HG03135 (cell line): ENCODE data around the gene PWP1.
A peak's percentile ranks its signal among the peaks of the same experiment; 100 is the strongest.

Source experiments
- ATAC-seq: cut with Tn5 transposase; IDR thresholded peaks from one replicate; pipeline ENCODE4 v1.9.1; 2021; ENCODE audit warnings: mild to moderate bottlenecking, moderate library complexity; ENCODE audit not compliant: unreplicated experiment

Gene PWP1

DNA sequence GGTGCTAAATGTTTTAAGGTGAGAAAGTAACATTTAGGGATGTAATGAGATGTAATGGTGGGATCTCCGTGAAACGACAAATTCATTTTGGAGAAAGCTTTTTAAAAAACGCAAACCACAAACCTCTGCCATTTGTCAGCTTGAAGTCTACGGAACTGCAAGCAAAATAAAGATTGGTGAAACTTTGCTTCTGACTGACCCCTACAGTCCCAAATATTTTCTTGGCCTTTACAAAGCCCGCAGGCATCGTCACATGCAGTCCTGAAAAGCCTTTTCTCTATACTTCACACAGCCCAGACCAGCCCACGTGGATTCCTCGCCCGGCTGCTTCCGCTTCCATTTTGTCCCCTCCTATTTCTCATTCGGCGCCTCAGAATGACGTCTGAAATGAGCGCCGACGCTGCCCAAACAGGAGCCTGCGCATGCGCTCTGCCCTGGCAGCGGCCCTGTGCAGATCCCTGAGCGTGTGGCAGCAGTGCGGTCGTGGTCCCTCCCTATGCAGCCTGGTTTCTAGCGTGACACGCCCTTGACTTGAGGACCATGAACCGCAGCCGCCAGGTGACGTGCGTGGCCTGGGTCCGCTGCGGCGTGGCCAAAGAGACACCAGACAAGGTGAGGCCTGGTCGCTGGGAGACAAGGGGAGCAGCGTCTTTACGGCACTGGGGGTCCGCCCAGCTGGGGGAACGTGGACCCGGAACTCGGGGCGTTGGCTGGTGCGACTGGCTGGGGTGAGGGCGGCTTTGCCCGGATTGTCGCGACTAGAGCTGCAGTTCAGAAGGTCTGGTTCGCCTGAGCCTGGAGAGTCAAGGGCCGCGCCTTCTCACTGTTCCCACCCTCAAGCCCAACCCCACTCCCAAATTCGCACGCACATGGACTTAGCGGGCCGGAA lies at the start of gene PWP1:
PWP1 (plus strand) TSS at position 440 of the 889 bp plus-strand sequence; CDS start at position 541, 101 bp downstream.
- peak; percentile 77 for ATAC-seq

DNA sequence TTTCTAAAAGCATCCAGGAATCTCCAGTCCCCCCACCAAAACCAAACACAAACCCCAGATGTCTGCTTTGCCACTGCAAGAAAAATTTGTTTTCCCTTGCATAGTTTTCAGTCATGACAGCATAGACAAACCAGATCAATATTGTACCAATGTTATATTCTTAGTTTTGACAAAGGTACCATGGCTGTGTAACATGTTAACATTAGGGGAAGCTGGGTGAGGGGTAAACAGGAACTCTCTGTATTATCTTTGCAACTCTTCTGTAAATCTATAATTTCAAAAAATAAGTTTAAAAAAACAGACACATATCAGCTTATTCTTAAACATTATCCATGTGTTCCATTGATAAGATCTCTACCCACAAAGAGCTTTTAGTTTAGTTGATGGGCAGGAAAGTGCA lies 44.4 kb upstream of the PWP1 start:
- no peak for ATAC-seq

DNA sequence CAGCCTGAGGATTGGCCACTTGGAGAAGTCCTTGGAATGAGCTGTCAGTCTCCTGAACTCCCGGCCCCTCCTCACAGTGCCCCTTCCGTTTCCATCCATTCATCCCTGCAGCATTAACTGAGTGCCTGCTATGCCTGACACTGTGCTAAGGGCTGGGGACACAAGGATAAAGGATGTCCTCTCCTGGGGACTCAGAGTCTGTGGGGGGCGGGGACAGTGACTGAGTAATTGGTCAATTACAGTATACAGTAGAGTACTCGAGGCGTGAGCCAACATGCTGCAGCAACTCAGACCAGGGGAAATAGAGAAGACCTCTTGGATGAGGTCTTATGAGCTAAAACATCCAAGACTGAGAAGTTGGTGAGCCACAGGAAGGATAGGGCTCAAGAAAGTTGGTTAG lies 43.4 kb upstream of the PWP1 start:
- no peak for ATAC-seq

DNA sequence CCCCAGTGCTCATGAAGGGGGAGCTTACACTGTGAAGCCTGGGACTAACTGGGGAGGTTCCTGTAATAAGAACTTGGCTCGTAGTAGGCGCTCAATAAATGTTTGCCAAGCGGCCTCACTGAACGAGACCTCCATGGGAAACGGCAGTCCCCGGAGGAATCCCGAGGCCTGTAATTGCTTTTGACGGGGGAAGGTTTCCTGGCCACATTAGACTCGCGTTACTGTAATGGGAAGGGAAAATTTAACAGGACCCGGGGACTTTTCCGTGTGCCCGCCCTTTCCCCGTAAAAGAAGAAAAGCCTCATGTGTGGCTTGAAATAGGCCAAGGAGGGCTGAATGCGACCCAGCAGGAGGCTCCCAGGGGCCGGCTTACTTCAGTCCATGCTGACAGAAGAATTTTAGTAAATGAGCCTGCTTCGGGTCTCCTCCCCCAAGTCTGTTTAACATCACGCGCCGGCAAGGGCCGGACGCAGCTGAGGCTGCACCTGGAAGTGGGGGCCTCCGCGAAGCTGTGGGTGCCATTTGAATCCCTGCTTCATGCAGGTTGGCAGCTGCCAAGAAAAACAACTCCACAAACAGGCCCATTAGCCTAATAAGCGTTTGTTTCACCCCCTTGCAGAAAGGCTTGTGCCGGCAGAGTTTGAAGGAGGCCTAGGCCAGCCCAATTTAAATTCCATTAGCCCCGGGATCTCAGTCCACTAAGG lies 39.8 kb upstream of the PWP1 start:
- ATAC-seq: no peak

DNA sequence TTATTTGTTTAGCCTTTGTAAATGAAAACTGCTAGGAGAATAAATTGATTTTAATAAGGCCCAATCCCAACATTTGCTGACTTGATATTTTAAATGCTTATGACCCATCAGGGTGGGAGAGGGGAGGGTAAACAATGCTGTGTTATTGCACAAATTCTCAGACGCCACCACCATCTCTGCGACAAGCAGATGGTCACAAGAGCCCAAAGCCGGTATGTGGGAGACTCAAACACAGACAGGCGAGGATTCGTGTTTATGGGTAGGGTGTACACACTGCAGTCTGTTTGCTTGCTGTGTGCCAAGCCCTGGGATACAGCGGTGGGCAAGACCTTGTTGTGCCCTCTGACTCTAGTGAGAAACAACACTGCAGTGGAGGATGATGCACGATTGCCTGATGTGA lies 39.2 kb upstream of the PWP1 start:
- no peak for ATAC-seq

DNA sequence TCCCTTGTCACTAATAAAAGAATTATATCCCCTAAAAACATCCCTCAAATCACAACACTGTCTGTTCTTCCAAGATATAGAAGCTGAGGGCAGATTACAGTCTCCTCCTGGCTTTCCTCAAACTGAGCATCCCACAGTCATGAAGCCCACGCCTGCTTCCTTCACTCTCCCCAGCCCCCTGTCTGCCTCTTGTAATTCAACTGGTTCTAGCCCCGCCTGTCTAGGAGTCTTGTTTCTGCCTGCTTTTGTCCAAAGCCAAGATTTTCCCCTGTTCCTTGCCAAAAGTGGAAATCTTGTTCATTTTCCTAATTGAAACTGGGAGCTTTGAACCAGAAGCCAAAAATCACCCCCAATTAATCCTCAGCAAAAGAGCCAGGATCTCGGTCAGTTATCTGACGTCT lies 35.9 kb upstream of the PWP1 start:
- no peak for ATAC-seq

DNA sequence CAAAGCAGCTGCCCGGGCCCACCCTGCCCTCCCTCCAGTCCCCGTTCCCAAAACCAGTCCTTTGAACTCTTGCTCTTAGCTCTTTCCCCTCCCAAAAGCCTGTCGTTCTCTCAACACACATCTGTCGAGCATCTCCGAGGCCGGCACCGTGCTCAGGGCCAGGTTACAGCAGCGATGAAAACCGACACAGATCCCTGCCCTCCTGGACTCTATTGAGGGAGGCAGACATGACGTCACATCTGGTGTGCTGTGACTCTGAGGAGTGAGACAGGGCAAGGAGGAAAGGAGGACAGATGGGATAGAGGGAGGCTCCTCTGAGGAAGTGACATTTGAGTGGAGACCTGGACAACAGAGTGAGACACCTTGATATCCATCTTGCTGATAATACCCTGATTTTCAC lies 34.6 kb upstream of the PWP1 start:
- ATAC-seq: no peak

DNA sequence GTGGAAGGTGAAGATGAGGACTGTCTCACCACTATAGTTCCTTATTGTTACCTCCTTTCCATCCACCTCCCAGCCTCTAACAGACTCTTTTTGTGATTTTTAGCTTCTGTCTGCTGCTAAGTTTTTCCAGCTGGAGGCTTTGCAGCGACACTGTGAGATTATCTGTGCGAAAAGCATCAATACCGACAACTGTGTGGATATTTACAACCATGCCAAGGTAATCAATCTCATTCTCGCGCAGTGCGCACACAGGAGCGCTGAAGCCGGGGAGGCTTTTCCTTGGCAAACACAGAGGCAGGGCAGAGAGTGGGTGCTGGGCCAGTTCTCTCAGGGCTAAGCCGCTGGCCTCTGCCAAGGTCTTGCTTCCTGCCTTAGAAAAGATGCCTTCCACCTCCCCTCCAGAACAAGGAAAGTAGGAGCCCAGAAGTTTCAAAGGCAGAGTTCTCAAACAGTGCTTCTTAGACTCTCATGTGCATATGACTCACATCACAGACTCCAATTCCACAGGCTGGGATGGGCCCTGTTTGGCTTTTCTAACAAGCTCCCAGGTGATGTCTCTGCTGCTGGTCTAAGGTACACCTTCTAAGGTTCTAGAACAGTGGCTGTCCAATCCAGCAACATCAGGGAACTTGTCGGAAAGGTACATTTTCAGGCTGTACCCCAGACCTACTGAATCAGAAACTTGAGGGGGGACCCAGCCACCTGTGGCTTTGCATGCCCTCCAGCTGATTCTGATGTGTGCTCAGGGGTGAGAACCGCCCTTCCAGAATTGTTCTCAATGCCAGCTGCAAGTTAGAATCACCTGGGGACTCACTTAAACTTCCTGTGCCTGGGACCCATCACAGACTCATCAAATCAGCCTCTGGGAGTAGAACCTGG lies 33.8 kb upstream of the PWP1 start:
- ATAC-seq: no peak

DNA sequence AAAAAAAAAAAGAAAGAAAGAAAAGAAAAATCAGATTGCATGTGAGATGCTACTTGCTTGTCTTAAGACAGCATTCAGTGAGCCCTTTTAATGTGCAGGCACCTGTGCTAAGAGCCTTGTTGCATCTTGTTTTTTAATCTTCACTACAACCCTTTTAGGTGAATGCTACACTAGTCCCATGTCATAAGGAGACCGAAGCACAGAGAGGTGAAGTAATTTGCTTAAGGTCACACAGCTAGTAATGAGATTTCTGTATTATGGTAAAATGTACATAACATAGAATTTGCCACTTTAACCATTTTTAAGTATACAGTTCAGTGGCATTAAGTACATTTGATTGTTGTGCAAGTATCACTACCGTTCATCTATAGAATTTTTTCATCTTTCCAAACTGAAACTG lies 32.1 kb upstream of the PWP1 start:
- no peak for ATAC-seq

DNA sequence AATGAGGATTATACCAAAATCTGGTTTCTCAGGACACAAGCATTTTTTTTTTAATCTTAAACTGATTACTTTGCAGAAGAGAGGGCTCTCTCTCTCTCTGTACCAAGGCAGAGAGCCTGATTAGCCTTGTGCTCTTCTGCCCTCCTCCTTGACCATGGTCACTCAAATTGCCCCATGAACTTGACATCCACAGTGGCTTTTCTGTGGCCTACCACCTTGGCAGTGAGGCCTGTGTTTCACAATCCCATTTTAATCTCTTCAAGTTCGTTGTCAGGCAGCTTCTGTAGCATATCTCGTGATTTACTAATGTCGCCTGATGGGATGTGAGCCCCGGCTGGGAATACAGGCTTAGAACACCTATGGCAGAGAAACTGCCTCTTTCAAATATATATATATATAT lies 30.7 kb upstream of the PWP1 start:
- ATAC-seq: no peak

DNA sequence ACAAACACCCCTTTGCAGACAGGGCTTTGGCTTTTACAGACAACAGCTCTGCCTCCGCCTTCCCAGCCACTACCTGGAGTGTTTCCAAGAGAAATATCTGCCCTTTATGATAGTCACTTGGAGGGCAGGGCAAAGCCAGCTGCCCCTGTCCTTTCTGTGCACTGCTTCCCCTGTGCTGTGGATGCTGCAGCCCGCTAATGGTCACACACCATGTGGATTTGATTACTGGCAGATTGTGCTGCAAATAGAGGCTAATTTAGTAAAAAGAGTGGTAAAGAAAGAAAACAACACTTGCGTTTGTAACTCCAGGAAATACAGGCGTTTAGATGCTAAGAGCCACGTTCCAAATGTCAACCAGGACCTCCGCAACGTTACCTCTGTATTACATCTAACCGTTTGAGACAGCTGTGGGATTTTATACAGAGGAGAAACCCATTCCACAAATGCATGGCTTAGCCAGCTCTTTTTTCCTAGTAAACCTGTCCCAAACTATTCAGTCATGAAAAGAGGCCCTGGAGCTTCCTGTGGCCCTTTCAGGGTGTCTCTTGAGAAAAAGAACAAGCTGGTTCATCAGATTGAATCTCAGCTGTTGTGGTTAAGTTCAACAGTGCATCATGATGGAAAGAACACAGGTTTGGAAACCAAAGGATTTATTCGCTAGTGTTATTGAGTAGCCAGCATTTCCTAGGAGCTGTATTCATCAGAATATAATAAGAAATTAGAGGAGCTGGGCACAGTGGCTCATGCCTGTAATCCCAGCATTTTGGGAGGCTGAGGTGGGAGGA lies 30.1 kb upstream of the PWP1 start:
- no peak for ATAC-seq

DNA sequence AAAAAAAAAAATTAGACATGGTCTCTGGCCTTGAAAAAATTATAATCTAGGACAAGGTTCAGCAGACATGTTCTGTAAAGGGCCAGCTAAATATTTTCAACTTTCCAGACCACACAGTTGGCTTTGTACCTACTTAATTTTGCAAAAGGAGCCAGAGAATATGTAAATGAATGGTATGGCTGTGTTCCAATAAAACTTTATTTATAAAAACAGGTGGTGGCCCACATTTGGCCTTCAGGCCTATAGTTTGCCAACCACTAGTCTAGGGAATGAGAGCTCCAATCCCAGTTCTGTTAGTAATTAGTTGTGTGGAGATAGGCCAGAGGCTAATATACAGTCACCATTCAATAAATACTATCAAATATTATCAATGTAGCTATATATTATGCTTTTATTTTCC lies 29.3 kb upstream of the PWP1 start:
- ATAC-seq: no peak

DNA sequence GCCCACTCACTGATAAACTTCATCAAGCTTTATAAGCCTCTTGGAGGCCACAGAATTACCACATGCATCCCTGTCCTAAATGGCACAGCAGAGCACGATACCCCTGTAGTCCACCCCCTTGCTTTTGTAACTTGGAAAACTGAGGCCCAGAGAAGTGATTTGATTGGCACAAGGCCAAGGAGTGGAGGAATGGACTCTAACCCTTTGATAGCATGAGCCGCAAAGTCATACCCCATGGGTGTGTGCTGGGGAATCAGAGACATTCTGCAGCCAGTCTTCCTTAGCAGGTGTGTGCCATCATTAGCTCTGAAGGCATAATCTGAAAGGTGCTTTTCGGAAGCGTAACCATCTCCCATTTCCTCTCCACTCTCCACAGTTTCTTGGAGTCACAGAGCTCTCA lies 28.5 kb upstream of the PWP1 start:
- no peak for ATAC-seq

DNA sequence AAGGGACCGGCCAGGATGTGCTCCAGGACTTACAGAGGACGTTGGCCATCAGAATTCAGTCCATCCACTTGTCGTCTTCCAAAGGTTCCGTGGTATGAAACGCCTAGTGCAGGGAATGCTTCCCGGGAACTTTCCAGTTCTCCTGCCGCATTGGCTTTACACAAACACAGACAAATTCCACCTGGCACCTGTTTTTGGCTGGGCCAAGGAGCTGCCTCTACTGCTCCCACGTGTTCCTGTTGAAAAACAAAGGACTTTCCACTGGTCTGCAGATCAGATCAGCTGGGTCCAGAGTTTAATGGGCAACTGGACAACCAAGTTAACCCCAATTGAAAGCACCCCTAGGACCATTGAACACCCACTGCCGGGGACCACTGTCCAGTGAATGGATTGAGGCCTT lies 28.0 kb upstream of the PWP1 start:
- ATAC-seq: no peak

DNA sequence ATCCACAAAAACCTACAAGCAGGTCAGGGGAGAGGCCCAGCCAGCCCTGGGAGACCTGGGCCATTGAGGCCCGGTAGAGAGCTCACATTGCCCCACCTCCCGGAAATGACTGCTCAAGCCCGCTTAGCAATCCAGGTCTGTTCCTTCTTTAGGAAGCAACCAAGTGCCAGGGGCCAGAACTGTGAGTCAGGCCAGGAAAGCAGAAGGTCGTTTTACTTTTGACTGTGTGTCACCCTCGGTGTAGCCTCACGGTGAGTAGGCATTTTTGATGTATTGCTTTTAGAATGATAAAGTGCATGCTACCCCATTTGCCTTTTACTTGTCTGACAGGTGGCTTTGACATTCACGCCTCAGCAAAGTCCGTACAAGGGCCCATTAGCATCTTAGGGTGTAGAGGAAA lies 25.4 kb upstream of the PWP1 start:
- no peak for ATAC-seq

DNA sequence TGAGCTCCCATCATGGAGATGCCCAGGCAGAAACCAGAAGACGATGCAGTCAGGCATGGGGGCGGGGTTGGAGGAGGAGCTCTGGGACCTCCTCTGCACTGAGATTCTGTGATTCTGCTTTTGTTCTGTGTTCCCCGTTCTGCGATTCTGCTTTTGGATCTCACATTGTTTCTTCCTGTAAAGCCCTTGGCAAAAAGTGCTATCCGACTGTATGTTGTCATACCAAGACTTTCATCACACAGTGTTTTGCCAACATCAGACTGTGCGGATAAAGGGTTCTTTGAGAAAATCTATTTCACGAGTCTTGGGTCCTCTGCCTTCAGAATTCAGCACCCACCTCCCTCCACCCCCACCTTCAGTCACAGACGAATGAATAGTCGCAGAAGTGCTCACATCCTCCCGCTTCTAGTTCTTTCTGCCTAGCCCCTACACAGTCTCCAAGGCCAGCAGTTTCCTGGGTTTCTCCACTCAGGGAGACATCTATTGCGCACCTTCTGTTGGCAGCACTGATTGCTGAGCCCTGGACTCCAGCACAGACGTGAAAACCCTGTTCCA lies 24.7 kb upstream of the PWP1 start:
- no peak for ATAC-seq

DNA sequence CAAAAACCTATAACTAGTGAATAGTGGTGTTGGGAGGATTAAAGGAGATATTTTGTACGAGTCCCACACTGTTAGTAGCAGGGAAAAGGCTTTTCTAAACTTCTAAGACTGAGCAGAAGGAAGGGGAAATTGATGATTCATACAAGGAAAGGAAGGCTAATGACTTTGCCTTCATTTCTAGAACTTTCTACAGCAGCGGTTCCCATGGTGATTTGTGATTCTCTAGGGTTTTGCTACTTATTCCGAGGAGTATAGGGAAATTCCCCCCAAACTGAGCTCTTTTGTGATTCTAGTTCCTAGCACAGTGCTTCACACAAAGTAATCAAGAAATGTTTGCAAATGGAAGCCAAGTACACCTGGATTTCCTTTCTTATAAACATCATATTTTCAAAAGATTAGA lies 23.8 kb upstream of the PWP1 start:
- no peak for ATAC-seq

DNA sequence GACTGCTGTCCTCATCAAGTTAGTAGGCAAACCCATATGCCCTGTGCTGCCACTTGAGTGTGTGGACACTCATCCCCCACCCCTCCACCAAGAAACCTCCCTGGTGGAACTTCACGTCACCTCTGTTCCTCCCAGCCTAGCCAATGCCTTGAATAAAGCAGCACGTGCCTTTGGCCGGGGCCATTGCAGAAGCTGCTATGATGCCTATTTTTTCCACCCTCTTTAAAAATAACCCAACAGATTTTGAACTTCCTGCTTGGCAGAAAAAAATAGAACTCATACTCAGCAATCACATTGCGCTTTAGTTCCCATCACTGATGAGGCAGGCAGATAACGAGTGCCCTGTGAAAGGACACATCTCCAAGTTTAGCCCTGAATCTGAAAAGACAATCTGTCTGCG lies 23.1 kb upstream of the PWP1 start:
- ATAC-seq: no peak

DNA sequence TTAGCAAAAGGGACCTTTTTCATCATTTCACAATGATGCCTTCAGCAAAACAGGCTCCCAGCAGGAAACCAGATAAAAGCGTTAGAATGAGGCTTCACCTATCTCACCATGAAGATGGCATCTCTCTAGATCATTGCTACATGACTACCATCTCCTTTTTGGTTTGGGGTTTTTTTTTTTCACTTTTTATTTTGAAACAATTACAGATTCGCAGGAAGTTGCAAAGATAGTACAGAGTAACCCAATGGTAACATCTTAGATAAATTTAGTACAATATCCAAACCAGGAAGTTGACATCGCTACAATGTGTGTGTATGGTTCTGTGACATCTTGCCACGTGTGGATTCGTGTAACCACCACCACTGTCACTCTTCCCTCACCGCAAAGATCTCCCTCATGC lies 22.3 kb upstream of the PWP1 start:
- no peak for ATAC-seq

DNA sequence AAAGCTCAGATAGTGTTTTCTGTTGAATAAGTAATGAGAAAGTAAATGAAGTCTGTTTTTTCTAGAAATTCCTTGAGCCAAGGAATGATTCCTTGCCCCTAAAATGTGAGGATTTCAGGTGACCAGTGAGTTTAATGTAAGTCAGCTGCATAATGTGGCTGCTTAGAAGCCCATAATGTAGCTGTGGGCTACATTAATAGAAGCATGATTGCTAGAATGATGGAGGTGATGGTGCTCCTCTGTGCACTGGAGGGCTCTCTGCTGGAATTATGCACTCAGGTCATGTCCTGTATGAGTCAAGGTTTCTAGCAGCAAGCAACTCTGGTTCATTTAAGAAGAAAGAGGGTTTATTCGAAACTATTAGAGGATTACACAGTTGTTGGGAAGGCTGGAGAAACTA lies 19.6 kb upstream of the PWP1 start:
- no peak for ATAC-seq
